ENCODE data around the gene RSPO4.

The RSPO4 gene

GRCh38 chr20:911882-912600 is 90.1 kb downstream of the RSPO4 start:
- in situ Hi-C loops (cut with MboI; ENCODE audit: low sequenced_read_pairs), result no loop called here

DNA sequence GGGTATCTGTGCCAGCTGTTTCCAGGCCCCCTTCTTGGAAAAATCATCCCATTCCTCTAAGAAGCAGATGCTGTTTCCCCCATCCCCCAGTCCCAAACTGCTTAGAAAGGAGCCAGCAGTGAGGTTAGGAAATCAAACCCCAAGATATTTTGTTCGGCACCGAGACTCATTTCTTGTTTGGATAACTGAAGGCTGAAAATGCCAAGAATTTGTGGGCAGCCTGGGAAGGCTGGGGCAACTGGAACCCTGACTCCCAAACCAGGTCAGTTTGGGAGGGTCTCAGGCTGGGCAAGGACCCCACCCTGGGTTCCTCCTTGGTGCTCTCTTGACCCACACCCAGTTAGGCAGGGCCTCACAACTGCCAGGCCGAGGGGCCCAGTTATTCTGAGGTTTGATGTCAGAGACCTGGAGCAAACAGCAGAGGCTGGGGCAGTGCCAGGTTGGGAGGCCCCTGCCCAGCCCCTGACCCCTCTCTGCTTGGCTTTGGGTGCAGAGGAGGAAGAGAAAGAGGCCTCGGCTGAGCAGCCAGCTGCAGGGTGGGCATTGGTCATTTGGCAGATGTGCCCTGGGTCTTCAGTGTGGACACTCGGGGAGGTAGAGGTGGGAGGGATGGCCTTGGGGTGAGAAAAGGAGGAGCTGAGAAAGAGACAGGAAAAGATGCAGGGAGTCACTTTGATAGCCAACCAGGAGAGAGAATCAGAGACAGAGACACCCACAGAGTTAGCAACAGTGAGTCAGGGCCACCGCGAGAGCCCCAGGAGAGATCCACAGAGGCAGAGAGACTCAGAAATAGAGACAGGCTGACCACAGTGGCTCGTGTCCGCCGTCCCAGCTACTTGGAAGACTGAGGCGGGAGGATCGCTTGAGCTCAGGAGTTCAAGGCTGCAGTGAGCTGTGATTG is 91.0 kb downstream of the RSPO4 start:
- in situ Hi-C loops (cut with MboI; ENCODE audit: low sequenced_read_pairs), result no loop called here

DNA sequence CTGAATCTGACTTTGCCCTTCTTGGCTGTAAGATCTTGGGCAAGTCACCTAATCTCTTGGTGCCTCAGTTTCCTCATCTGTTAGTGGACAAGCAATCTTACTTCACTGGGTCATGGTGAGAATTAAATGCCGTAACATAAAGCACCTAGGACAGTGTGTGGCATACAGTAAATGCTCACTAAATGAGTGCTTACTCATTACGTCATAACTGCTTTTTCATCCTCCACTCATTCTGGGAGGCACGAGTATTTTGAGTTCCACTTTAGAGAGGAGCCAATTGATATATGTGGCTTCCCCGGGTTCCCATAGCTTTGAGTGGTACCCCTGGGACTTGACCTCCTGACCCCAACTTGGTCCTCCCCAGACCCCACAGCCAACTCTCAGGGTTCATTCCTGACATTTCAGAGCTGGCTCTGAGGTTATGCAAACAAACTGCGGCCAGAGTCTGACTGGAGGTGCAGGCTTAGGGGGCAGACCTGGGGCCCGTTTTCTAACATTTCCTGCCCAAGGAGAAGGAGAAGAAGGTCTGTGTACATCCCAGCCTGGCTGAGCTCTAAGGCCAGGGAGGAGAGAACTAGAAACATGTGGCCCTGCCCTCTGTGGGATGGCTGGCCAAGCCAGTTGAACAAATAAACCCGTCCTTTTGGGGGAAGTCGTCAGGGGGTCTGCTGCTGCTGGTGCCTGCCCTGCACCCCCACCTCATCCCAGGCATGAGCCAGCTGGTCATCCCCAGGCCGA is 91.8 kb downstream of the RSPO4 start:
- in situ Hi-C loops (cut with MboI; ENCODE audit: low sequenced_read_pairs), result no loop called here

DNA sequence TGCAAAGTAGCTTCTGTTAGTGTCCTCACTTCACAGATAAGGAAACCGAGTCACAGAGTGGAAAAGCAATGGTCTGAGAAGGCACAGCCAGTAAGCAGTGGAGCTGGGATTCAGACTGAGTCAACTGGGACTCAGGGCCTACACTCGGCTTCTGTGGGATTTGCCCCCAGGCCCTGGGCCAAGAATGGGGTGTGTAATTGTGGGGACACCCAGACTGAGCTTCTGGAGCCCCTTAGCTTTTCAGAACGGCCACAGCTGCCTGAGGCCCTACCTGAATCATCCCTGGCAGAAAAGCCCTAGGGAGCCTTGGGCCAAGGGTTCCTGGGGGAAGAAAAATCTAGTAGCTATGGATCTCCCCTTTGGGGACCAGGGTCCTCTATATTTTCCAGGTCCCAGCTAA is 92.5 kb downstream of the RSPO4 start:
- in situ Hi-C loops (cut with MboI; ENCODE audit: low sequenced_read_pairs), result no loop called here
